Activated CD4-positive, alpha-beta memory T cell treated with anti-CD3 and anti-CD28 coated beads, Interleukin-2, amount 10 ng/mL, durations not matched to agents 7 days and 5 days (primary cell): ENCODE measurements around the gene LRRC8B. TPM values are rescaled to one million over a fixed set of nuclear protein-coding genes. Genes with fewer than 3 reads are reported as not detected.

Experiments
- CTCF ChIA-PET: fragments of 350-600 bp; sonication (Branson Sonifier 250); formaldehyde crosslinking; loops from one replicate; lab custom pipeline; 2021; ENCODE audit warnings: antibody characterized with exemption, inconsistent platforms; lab: Charles Lee
- POLR2A ChIA-PET: fragments of 350-600 bp; sonication (Branson Sonifier 250); formaldehyde crosslinking; loops from one replicate; lab custom pipeline; 2021; ENCODE audit warnings: antibody characterized with exemption; lab: Charles Lee
- DNase-seq: peaks from one replicate; pipeline ENCODE4 v3.0.0-alpha.2; 2020
- H3K27ac Mint-ChIP-seq: one replicate; pipeline ENCODE4 v1.8.0; 2021; ENCODE audit warnings: mild to moderate bottlenecking, mixed read lengths
- H3K27me3 Mint-ChIP-seq: one replicate; pipeline ENCODE4 v1.8.0; 2021; ENCODE audit warnings: mixed read lengths
- H3K36me3 Mint-ChIP-seq: one replicate; pipeline ENCODE4 v1.8.0; 2021; ENCODE audit warnings: low read depth, mixed read lengths
- H3K4me1 Mint-ChIP-seq: one replicate; pipeline ENCODE4 v1.8.0; 2021; ENCODE audit warnings: mixed read lengths
- H3K4me3 Mint-ChIP-seq: one replicate; pipeline ENCODE4 v1.8.0; 2021; ENCODE audit warnings: mild to moderate bottlenecking, mixed read lengths
- H3K9me3 Mint-ChIP-seq: one replicate; pipeline ENCODE4 v1.8.0; 2021; ENCODE audit warnings: mixed read lengths
- total RNA-seq, 2 experiments: library from RNA; stranded (reverse); gene quantifications; one replicate each; pipeline ENCODE4 v1.2.3, GENCODE V29; 2021

Gene LRRC8B
- total RNA-seq: 10 to 100 TPM; 21.3 to 21.7 TPM

DNA sequence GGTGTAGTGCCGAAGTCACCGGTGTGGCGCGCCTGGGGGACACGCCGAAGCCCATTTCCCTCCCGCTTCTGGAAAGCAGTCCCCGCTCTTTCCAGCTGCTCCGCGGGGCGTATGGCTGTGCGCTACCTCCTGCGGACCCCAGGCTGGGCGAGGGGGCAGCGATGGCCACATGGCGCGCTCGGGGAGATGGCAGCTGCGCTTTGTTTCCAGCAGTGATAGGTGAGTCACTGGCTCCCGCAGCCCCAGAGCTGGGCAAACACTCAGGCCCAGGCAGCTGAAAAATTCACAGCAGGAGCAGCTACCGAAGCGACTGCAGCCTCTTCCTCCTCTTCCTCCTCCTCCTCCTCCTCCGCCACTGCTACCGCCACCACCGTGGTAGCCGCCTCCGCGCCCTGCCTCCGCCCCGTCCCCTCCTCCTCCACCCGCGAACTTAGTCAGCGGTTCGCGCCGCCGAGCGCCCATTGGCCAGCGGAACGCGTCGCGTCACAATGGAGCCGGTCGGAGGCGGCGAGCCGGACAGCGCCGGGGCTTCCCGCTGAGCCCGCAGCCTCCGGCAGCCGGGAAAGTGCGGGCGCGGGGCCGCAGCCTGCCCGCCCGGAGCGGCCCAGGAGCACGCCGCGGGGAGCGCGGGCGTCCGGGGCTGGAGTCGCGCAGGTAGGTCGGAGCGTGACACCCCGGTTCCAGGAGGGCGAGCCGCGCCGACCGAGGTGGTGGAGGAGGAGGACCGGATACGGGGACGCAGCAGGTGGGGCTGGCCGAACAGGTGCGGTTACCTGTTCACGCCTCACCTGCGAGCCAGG, at the start of gene LRRC8B:
LRRC8B (plus strand) TSS at position 461 of the 800 bp plus-strand sequence. CDS start 57,822 bp downstream, outside the sequence.
- Mint-ChIP-seq H3K27me3 (no peaks in the 10 kb centered on the region), H3K4me1 (peaks cover 27% of the 10 kb centered on the region), H3K4me3 (no peak within 1 kb of the TSS), H3K9me3 (peaks cover 3% of the 10 kb centered on the region), H3K27ac (peak within 1 kb of the TSS; percentile 93), H3K36me3 (peaks cover 13% of the 10 kb centered on the region)
- ChIA-PET POLR2A (interaction anchor here (0.7 to 3.2 kb wide), 18 partner anchors 9 to 483 kb away, joined by 3 to 69 read pairs (median 3); partner anchors contain the start of genes GBP4 and LRRC8C), CTCF (interaction anchor here (0.9 to 1.0 kb wide), 3 partner anchors 84 to 239 kb away, joined by 3 read pairs; no protein-coding TSS in a partner anchor)
- DNase-seq: peak; percentile 92

DNA sequence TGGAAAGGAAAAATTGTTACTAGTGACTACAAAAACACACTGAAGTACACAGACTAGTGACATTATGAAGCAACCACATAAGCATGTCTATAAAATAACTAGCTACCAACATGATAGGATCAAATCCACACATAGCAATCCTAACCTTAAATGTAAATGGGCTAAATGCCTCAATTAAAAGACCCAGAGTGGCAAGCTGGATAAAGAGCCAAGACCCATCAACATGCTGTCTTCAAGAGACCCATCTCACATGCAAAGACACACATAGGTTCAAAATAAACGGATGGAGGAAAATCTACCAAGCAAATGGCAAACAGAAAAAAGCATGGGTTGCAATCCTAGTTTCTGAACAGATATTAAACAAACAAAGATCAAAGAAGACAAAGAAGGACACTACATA, 49.4 kb upstream of the LRRC8B start:
- no peak for DNase-seq
- CTCF ChIA-PET: interaction anchor here (1.2 kb wide), 1 partner anchor 19 kb away, joined by 3 read pairs; no protein-coding TSS in a partner anchor
- H3K27ac Mint-ChIP-seq: no peak overlapping the region
- H3K4me1 Mint-ChIP-seq: no peaks in the 10 kb centered on the region
- no peak overlapping the region for H3K4me3 Mint-ChIP-seq
- H3K27me3 Mint-ChIP-seq: peaks cover 33% of the 10 kb centered on the region
- H3K9me3 Mint-ChIP-seq: peaks cover 25% of the 10 kb centered on the region
- POLR2A ChIA-PET: interaction anchor here (0.8 kb wide), 1 partner anchor 10 kb away, joined by 3 read pairs; no protein-coding TSS in a partner anchor
- H3K36me3 Mint-ChIP-seq: peaks cover 13% of the 10 kb centered on the region

DNA sequence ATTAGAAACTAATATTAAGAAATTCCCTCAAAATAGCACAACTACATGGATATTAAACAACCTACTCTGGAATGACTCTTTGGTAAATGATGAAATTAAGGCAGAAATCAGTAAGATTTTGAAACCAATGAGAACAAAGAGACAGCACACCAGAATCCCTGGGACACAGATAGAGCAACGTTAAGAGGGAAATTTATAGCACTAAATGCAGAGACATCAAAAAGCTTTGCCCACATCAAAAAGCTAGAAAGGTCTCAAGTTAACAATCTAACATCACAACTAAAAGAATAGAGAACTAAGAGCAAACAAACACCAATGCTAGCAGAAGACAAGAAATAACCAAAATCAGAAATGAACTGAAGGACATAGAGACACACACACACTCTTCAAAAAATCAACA, 48.6 kb upstream of the LRRC8B start:
- DNase-seq: no peak
- ChIA-PET CTCF (no interaction called here), POLR2A (no interaction called here)
- peaks cover 13% of the 10 kb centered on the region for H3K36me3 Mint-ChIP-seq
- peaks cover 28% of the 10 kb centered on the region for H3K27me3 Mint-ChIP-seq
- no peak overlapping the region for H3K27ac Mint-ChIP-seq
- H3K4me1 Mint-ChIP-seq: no peaks in the 10 kb centered on the region
- no peak overlapping the region for H3K4me3 Mint-ChIP-seq
- H3K9me3 Mint-ChIP-seq: peaks cover 29% of the 10 kb centered on the region

DNA sequence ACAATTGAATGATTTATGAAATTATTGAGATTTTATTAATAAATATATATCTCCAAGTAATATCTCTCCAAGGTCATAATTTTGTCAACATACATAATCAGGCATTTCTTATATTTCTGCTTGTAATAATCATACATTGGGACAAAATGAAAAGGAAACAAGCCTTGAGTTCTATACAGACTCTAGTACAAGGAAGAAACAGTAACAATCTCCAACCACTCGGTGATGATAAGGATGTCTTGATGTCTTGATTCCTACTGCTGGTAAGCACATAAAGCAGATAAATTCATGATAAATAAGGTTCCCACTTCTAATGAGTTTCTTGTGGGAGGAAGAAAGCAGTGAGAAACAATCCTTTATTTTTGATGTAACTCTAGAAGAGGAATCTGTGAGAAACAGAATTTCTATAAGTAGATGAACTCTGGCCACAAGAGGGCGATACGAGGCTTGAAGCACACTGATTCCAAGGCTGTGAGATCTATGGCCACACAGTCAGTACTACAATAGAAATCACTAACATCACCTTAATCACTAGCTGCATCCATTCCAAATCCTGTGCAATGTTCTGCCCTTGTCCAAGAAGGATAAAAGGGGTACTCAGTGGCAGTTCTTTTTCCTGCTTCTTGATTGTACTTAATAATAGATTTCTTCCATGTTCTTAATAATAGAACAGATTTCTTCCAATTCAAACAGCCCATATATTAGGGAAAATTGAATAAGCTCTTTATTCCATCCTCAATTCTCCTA, 41.4 kb upstream of the LRRC8B start:
- peaks cover 14% of the 10 kb centered on the region for H3K9me3 Mint-ChIP-seq

DNA sequence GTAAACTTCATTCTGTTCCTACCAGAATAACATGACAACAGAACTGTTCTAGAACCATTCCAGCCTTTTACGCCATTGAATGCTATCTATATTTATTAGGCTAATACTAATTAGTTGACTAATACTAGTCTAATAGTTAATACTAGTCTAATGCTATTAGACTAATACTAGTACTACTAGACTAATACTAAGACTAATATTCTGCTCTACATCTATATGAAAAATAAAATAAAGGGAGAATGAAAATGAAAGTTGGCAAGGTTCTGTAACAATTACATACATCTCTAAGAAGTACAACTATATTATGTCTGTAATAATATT, 40.9 kb upstream of the LRRC8B start:
- H3K36me3 Mint-ChIP-seq: peaks cover 6% of the 10 kb centered on the region
- DNase-seq: no peak
- H3K9me3 Mint-ChIP-seq: peaks cover 14% of the 10 kb centered on the region
- H3K27me3 Mint-ChIP-seq: no peaks in the 10 kb centered on the region
- H3K4me3 Mint-ChIP-seq: no peak overlapping the region
- H3K27ac Mint-ChIP-seq: no peak overlapping the region
- H3K4me1 Mint-ChIP-seq: peaks cover 19% of the 10 kb centered on the region
- CTCF ChIA-PET: interaction anchor here (0.7 to 5.7 kb wide), 18 partner anchors 16 to 505 kb away, joined by 3 to 69 read pairs (median 4); no protein-coding TSS in a partner anchor
- POLR2A ChIA-PET: interaction anchor here (0.8 to 1.0 kb wide), 2 partner anchors 273 to 279 kb away, joined by 3 to 4 read pairs; no protein-coding TSS in a partner anchor

More for the DNA sequence above, 41.4 kb upstream of the LRRC8B start:
- Mint-ChIP-seq H3K4me3 (no peak overlapping the region), H3K27me3 (no peaks in the 10 kb centered on the region), H3K36me3 (peaks cover 6% of the 10 kb centered on the region), H3K27ac (no peak overlapping the region), H3K4me1 (peaks cover 14% of the 10 kb centered on the region)
- peak; percentile 82 for DNase-seq
- ChIA-PET CTCF (interaction anchor here (0.7 to 5.7 kb wide), 18 partner anchors 16 to 506 kb away, joined by 3 to 69 read pairs (median 4); no protein-coding TSS in a partner anchor), POLR2A (interaction anchor here (0.8 to 1.0 kb wide), 2 partner anchors 274 to 280 kb away, joined by 3 to 4 read pairs; no protein-coding TSS in a partner anchor)

DNA sequence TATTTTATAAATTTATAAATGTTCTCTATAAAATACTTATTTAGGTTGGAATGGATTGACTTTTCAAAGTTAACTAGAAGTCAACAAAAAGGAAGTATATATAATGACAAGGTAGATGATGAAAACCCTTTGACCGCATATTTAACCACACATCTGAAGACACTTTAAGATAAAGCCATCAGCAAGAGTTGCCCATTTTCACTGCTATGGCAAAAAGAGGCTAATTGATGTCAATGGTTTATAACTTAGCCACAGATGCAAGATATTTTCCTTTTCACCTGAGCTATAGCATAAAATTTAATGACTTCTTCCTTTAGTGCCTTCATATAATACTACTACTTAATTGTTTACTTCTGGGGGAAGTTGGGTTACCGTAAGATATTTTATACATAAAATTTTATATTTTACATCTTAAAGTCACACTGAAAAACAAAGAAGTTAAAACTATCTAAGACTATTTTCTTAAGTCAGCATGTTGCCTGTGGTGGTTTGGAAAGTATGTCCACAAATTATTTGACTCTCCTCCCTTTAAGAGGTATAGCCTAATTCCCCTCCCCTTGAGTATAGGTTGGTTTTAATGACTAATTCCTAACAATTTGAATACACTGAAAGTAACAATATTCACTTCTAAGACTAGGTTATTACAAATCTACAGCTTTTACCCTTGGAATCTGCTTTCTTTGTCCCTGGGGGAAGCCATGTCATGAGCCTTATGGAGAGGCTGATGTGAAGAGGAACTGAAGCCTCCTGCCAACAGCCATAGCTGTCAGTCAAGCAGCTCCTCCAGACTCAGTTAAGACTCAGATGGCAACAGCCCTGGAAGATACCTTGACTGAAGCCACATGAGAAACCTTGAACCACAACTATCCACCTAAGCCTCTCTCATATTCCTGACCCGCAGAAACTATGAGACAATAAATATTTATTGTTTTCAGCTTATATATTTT, 40.3 kb upstream of the LRRC8B start:
- H3K4me1 Mint-ChIP-seq: peaks cover 26% of the 10 kb centered on the region
- DNase-seq: no peak
- H3K36me3 Mint-ChIP-seq: peaks cover 6% of the 10 kb centered on the region
- H3K27me3 Mint-ChIP-seq: no peaks in the 10 kb centered on the region
- ChIA-PET POLR2A (interaction anchor here (0.8 to 2.5 kb wide), 5 partner anchors 20 to 359 kb away, joined by 3 to 9 read pairs (median 3); no protein-coding TSS in a partner anchor), CTCF (interaction anchor here (0.7 to 5.7 kb wide), 21 partner anchors 17 to 505 kb away, joined by 3 to 69 read pairs (median 4); no protein-coding TSS in a partner anchor)
- H3K27ac Mint-ChIP-seq: no peak overlapping the region
- H3K4me3 Mint-ChIP-seq: no peak overlapping the region
- H3K9me3 Mint-ChIP-seq: peaks cover 14% of the 10 kb centered on the region

DNA sequence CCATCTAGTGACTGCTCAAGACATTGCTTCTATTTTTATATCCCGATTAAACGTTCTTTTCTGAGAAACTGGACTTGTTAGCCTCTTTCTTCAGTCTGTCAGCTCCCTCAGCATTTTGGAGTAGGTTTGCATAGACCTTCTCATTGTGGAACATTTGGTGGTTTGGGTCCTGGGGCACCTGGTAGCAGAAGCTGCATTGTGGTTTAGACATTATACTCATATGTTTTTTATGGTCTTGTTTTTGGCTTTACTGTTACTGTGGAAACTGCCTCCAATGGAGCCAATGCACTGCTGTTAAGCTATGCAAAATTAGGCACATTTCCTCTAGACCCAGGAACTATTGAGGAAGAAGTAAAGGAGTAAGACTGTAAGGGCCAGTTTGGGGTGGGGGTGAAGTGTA, 36.7 kb upstream of the LRRC8B start:
- H3K27me3 Mint-ChIP-seq: peaks cover under 1% of the 10 kb centered on the region
- no peak overlapping the region for H3K27ac Mint-ChIP-seq
- H3K36me3 Mint-ChIP-seq: peaks cover 11% of the 10 kb centered on the region
- ChIA-PET CTCF (interaction anchor here (0.5 to 0.8 kb wide), 2 partner anchors 276 to 530 kb away, joined by 4 to 6 read pairs; no protein-coding TSS in a partner anchor), POLR2A (interaction anchor here (0.7 kb wide), 1 partner anchor 11 kb away, joined by 4 read pairs; no protein-coding TSS in a partner anchor)
- peaks cover 7% of the 10 kb centered on the region for H3K9me3 Mint-ChIP-seq
- H3K4me3 Mint-ChIP-seq: no peak overlapping the region
- peaks cover 27% of the 10 kb centered on the region for H3K4me1 Mint-ChIP-seq
- no peak for DNase-seq

DNA sequence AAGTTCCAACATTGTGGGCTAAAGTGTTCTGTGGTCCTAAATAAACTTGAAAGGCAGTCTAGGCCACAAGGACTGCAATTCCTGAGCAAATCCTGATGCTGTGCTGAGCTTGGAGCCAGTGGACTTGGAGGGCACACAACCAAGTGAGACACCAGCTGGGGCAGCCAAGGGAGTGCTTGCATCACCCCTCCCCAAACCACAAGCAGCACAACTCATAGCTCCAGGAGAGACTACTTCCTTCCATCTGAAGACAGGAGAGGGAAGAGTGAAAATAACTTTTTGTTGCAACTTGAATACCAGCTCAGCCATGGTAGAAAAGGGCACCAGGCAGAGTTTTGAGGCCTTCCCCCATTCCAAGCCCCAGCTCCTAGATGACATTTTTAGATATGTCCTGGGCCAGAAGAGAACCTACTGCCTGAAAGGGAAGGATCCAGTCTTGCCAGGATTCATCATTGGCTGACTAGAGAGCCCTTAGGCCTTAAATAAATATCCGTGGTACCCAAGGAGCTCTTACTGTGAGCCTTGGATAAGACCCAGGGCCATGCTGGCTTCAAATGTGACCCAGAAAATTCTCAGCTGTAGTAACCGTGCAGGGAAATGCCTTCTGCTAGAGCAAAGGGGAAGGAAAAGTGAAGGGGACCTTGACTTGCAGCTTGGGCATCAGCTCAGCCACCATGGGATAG, 35.4 kb upstream of the LRRC8B start:
- CTCF ChIA-PET: interaction anchor here (1.1 kb wide), 1 partner anchor 274 kb away, joined by 6 read pairs; no protein-coding TSS in a partner anchor

DNA sequence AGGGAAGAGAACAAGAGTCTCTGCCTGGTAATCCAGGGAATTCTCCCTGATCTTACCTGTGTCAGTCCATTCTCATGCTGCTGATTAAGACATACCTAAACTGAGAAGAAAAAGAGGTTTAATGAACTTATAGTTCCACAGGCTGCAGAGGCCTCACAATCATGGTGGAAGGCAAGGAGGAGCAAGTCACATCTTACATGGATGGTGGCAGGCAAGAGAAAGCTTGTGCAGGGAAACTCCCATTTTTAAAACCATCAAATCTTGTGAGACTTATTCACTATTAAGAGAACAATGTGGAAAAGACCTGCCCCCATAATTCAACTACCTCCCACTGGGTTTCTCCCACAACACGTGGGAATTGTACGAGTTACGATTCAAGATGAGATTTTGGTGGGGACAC, 34.2 kb upstream of the LRRC8B start:
- ChIA-PET CTCF (interaction anchor here (1.0 kb wide), 1 partner anchor 133 kb away, joined by 3 read pairs; no protein-coding TSS in a partner anchor), POLR2A (no interaction called here)
- peaks cover 20% of the 10 kb centered on the region for H3K4me1 Mint-ChIP-seq
- no peak overlapping the region for H3K4me3 Mint-ChIP-seq
- H3K9me3 Mint-ChIP-seq: peaks cover 10% of the 10 kb centered on the region
- H3K27ac Mint-ChIP-seq: no peak overlapping the region
- peaks cover 14% of the 10 kb centered on the region for H3K36me3 Mint-ChIP-seq
- peaks cover 6% of the 10 kb centered on the region for H3K27me3 Mint-ChIP-seq
- DNase-seq: no peak

More for the DNA sequence above, 35.4 kb upstream of the LRRC8B start:
- H3K27ac Mint-ChIP-seq: no peak overlapping the region
- POLR2A ChIA-PET: interaction anchor here (0.8 to 1.4 kb wide), 2 partner anchors 39 to 274 kb away, joined by 3 to 5 read pairs; no protein-coding TSS in a partner anchor
- peaks cover 10% of the 10 kb centered on the region for H3K9me3 Mint-ChIP-seq
- peaks cover 14% of the 10 kb centered on the region for H3K36me3 Mint-ChIP-seq
- no peak overlapping the region for H3K4me3 Mint-ChIP-seq
- peaks cover 20% of the 10 kb centered on the region for H3K4me1 Mint-ChIP-seq
- peaks cover 6% of the 10 kb centered on the region for H3K27me3 Mint-ChIP-seq
- DNase-seq: no peak

DNA sequence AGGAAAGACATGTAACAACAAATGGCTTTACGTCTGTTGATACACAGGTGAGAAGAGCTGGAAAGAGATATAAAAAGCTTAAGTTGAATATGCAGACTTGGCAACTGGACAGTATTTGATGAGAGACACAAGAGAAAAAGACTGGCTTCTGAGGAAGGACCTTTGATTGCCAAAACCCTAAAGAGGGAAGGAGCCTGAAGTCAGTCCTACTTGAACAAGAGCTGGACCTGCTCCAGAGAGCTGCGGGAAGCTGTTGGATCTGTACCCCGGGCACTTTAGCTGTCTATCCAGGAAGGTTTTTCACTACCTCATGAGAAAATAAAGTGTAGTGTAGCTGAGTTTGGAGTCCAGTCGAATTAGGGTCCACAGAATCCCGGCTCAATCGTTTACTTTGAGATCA, 25.3 kb upstream of the LRRC8B start:
- Mint-ChIP-seq H3K9me3 (no peaks in the 10 kb centered on the region), H3K36me3 (no peaks in the 10 kb centered on the region), H3K27ac (no peak overlapping the region), H3K4me1 (no peaks in the 10 kb centered on the region), H3K27me3 (peaks cover 11% of the 10 kb centered on the region), H3K4me3 (no peak overlapping the region)
- no peak for DNase-seq
- ChIA-PET POLR2A (interaction anchor here (1.1 kb wide), 1 partner anchor 12 kb away, joined by 4 read pairs; no protein-coding TSS in a partner anchor), CTCF (interaction anchor here (0.8 to 1.8 kb wide), 3 partner anchors 13 to 263 kb away, joined by 3 to 6 read pairs (median 3); no protein-coding TSS in a partner anchor)

DNA sequence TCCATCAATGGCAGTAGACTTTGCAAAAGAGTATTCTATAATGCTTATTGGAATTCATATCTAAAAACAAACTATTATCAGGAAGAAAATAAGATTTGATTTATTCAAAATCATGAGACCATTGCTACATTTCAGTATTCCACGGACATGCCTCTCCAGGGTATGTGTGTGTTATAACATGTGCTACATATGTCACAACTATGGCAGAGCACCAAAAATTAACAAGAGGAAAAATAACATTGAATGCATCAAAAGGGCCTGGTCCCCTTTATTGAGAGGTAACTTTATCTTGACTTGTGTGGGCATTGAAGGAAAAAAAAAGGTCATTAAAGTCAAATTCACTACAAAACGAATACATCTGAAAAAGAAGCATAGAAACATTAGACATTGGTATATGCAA, 22.6 kb upstream of the LRRC8B start:
- CTCF ChIA-PET: no interaction called here
- DNase-seq: no peak
- Mint-ChIP-seq H3K36me3 (no peaks in the 10 kb centered on the region), H3K27me3 (peaks cover 16% of the 10 kb centered on the region), H3K4me1 (no peaks in the 10 kb centered on the region), H3K4me3 (no peak overlapping the region), H3K27ac (no peak overlapping the region), H3K9me3 (no peaks in the 10 kb centered on the region)
- POLR2A ChIA-PET: no interaction called here
